ENCODE data around the gene ADGRG7.

ADGRG7 gene

GRCh38 chr3:100602506-100603444, 6.6 kb upstream of the ADGRG7 start:
- DNase-seq: no peak

- no peak for DNase-seq
Measured at GRCh38 chr3:100603469-100603868, 5.9 kb upstream of the ADGRG7 start.

- no peak for DNase-seq
Measured at GRCh38 chr3:100605358-100605757, 4.0 kb upstream of the ADGRG7 start.

GRCh38 chr3:100606894-100607512, 2.4 kb upstream of the ADGRG7 start:
- DNase-seq: no peak

GRCh38 chr3:100609963-100610362, 562 bp downstream of the ADGRG7 start:
- no peak for DNase-seq

GRCh38 chr3:100611221-100611620, 1.8 kb downstream of the ADGRG7 start:
- DNase-seq: no peak

GRCh38 chr3:100613721-100614390, 4.5 kb downstream of the ADGRG7 start:
- DNase-seq: no peak

GRCh38 chr3:100614941-100615340, 5.5 kb downstream of the ADGRG7 start:
- DNase-seq: no peak

- no peak for DNase-seq
Measured at GRCh38 chr3:100615684-100616083, 6.3 kb downstream of the ADGRG7 start.

GRCh38 chr3:100621251-100621650, 11.8 kb downstream of the ADGRG7 start:
- no peak for DNase-seq

GRCh38 chr3:100627491-100627890, 18.1 kb downstream of the ADGRG7 start:
- no peak for DNase-seq

- no peak for DNase-seq
Measured at GRCh38 chr3:100629421-100630127, 20.2 kb downstream of the ADGRG7 start.

GRCh38 chr3:100630664-100631063, 21.3 kb downstream of the ADGRG7 start:
- no peak for DNase-seq

- no peak for DNase-seq
Measured at GRCh38 chr3:100631236-100631635, 21.8 kb downstream of the ADGRG7 start.

- DNase-seq: no peak
Measured at GRCh38 chr3:100634493-100635272, 25.3 kb downstream of the ADGRG7 start.

GRCh38 chr3:100635273-100635701, 25.9 kb downstream of the ADGRG7 start:
- no peak for DNase-seq

- no peak for DNase-seq
Measured at GRCh38 chr3:100637197-100637631, 27.8 kb downstream of the ADGRG7 start.

GRCh38 chr3:100640633-100641032, 31.2 kb downstream of the ADGRG7 start:
- no peak for DNase-seq

- no peak for DNase-seq
Measured at GRCh38 chr3:100641471-100642032, 32.2 kb downstream of the ADGRG7 start.

GRCh38 chr3:100645913-100646312, 36.5 kb downstream of the ADGRG7 start:
- DNase-seq: no peak

GRCh38 chr3:100647171-100647570, 37.8 kb downstream of the ADGRG7 start:
- no peak for DNase-seq

- DNase-seq: no peak
Measured at GRCh38 chr3:100647657-100648056, 38.3 kb downstream of the ADGRG7 start.
